ENCODE data around the gene PNMA8C.
"Not testable (repeated sequence)": the region's sequence is repeated elsewhere in the genome, so short reads cannot be mapped to it uniquely, and the experiment has no call there.

The PNMA8C gene

GRCh38 chr19:46410205-46411087 is 18.3 kb downstream of the PNMA8C start:
- no peak for DNase-seq

GRCh38 chr19:46409191-46409590 is 19.5 kb downstream of the PNMA8C start:
- no peak for DNase-seq

DNA sequence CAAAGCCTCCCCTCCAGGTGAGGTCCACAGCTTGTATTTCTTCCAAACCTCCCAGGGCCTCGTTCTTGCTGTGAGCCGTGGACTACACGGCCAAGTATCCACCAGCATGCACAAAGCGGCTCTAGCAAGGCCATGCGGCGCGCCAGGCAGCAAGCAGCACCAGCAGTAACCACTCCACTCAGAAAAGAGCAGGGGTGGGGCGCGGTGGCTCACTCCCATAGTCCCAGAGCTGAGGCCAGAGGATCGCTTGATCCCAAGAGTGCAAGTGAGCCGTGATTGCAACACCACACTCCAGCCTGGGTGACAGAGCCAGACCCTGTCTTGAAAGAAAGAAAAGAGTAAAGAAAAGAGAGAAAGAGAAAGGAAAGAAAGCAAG is 20.1 kb downstream of the PNMA8C start:
- no peak for DNase-seq

DNA sequence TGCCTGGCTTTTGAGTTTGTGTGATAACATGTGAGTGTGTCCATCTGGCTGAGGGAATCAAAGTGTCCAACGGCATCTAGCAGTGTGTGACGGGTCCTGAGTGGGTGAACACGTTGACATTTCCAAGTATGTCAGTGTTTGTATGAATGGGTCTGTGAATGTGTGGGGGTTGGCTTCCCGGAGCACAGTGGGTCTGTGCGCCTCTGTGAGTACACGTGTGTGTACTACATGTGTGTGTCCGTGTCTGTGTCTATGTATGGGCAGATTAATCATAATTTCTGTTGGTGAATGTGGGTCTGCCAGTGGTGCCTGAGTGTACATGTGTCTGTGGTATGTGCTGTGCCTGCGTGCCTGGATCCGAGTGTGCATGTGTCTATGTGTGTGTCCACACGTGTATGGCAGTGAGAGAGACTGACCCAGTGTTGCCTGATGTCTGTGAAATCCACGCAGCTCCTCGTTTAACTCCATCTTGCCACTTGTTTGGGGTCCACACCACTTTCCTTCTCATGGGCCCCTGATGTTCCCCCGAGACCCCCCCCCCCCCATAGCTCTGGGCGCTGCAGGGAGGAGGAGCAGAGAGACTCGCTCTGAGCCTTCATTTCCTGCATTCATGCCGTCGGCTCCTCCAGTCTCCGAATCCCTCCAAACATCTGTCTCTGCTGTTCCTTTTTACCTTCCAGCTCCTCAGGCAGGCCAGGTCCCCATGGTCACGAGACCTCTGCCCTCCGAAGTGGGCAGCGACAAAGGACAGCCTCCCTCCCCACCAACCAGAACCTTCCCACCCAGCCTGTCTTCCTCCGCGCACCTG is 20.7 kb downstream of the PNMA8C start:
- DNase-seq, result no peak

DNA sequence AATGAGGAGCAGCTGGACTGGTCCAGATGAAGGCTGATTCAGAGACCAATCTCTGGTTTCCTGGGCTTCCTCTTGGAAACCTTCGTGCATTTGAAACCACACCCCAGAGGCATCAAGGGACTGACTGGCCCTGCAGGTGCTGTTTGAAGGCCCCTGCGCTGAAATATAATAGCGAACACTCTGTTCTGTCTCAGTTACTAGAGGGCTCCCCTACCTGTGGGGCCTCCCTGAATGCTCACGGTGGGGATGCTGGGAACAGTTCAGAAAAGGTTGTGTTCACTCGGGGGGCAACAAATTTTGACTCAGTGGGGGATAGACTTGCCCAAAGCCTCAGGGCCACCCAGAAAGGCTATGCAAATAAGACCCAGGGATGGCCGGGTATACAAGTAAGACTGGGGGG is 21.8 kb downstream of the PNMA8C start:
- DNase-seq, result no peak

- no peak for DNase-seq
Measured at GRCh38 chr19:46404753-46405468, 23.8 kb downstream of the PNMA8C start.

- no peak for DNase-seq
Measured at GRCh38 chr19:46404055-46404752, 24.5 kb downstream of the PNMA8C start.

- DNase-seq, result no peak
Measured at GRCh38 chr19:46402725-46403124, 26.0 kb downstream of the PNMA8C start.

DNA sequence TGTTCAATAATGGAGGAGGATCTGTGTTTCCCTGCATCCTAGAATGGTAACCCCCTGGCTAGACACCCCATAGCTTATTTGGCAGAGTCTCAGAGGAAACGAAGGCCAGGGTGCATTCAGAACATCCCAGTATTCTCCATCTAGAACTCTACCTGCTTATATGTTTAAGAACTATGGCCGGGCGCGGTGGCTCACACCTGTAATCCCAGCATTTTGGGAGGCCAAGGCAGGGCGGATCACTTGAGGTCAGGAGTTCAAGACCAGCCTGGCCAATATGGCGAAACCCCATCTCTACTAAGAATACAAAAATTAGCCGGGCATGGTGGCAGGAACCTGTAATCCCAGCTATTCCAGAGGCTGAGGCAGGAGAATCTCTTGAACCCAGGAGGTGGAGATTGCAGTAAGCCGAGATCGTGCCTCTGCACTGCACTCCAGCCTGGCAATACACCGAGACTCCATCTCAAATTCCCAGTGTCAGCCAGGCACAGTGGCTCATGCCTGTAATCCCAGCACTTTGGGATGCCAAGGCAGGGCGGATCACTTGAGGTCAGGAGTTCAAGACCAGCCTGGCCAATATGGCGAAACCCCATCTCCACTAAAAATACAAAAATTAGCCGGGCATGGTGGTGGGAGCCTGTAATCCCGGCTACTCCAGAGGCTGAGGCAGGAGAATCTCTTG is 30.8 kb downstream of the PNMA8C start:
- DNase-seq, result not testable (repeated sequence)

GRCh38 chr19:46394402-46394797 is 34.3 kb downstream of the PNMA8C start:
- DNase-seq, result no peak

GRCh38 chr19:46393456-46394401 is 35.0 kb downstream of the PNMA8C start:
- no peak for DNase-seq

- no peak for DNase-seq
Measured at GRCh38 chr19:46392837-46393236, 35.9 kb downstream of the PNMA8C start.

DNA sequence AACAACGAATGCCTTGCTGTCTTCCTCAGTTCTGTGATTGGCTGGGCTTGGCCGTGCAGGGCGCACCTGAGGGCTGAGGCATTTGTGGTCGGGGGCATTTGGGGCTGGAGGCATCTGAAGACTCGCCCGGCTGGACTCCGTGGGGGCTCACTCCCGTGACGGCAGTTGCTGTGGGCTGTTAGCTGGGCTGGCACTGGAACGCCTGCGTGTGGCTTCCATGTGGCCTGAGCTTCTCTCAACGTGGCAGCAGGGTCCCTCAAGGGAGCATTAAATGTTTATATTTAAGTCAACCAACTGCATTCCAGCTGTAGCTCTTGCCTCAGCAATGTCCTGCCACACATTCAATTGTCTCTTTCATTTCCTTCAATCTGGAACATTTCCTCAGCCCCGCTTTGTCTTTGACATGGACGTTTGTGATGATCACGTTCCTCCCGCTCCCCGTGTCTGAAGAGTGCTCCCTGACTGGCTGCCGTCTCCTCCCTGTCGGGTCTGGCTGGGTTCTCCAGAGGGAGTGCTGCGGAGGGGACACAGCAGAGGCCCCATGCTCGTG is 36.4 kb downstream of the PNMA8C start:
- no peak for DNase-seq

- no peak for DNase-seq
Measured at GRCh38 chr19:46391296-46392251, 37.2 kb downstream of the PNMA8C start.

DNA sequence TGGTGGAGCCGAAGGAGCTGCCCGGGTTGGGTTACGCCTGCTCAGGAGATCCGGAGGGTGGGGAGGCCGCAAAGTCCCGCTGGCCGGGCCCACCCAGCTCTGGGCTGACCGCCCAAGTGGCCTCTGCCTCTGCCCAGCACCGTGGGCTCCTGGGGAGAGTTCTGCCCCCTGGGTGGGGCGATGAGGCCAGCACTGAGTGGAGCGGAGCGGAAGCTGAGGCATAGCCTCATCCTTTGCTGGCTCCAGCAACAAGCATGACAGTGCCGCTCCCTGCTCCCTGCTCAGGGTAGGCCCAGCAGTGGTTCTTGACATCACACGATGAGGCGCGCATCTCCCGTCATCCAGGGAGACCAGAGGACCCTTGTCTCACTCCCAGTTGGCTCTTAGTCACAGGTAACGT is 37.9 kb downstream of the PNMA8C start:
- DNase-seq, result no peak

GRCh38 chr19:46390121-46390858 is 38.4 kb downstream of the PNMA8C start:
- DNase-seq, result no peak

DNA sequence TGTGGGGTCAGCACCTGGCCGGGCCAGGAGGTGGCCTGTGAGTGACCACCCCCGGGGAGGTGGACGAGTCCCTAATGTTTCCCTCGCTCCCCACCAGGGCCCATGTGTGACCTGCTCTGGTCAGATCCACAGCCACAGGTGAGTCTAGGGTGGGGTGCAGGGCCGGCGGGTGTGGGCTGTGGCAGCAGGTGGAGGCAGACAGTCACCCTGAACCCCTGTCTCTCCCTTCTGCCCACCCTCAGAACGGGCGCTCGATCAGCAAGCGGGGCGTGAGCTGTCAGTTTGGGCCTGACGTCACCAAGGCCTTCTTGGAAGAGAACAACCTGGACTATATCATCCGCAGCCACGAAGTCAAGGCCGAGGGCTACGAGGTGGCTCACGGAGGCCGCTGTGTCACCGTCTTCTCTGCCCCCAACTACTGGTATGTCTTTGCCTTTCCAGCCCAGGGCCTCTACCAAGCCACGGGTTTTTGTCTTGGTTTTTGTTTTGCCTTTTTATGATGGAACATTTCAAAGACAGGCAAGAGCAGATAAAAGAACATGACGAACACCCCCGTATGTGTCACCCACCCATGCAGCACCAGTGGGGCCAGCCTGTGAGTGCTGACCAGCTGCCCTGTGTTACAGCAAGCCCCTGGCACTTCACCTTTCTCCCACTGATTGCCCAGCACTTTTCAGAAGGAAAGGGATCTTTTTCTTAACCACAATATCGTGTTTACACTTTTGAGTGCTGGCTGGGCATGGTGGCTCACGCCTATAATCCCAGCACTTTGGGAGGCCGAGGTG is 40.2 kb downstream of the PNMA8C start:
- DNase-seq, result no peak

- DNase-seq, result no peak
Measured at GRCh38 chr19:46387713-46388130, 41.0 kb downstream of the PNMA8C start.
